Activated CD4-positive, alpha-beta memory T cell treated with anti-CD3 and anti-CD28 coated beads for 36 hours (primary cell): ENCODE results near the gene PUSL1. TPM values are rescaled to one million over a fixed set of nuclear protein-coding genes. Genes with fewer than 3 reads are reported as not detected.

Source experiments
- CTCF ChIA-PET: fragments of 350-600 bp; sonication (Branson Sonifier 250); formaldehyde crosslinking; loops from one replicate; lab custom pipeline; 2021; ENCODE audit warnings: antibody characterized with exemption, inconsistent platforms; lab: Charles Lee
- POLR2A ChIA-PET: fragments of 350-600 bp; sonication (Branson Sonifier 250); formaldehyde crosslinking; loops from one replicate; lab custom pipeline; 2021; ENCODE audit warnings: antibody characterized with exemption; lab: Charles Lee
- DNase-seq: peaks from one replicate; pipeline ENCODE4 v3.0.0-alpha.2; 2020
- H3K27ac Mint-ChIP-seq: one replicate; pipeline ENCODE4 v1.8.0; 2021; ENCODE audit warnings: mixed read lengths
- H3K27me3 Mint-ChIP-seq: one replicate; pipeline ENCODE4 v1.8.0; 2021; ENCODE audit warnings: mixed read lengths
- H3K36me3 Mint-ChIP-seq: one replicate; pipeline ENCODE4 v1.8.0; 2021; ENCODE audit warnings: mixed read lengths
- H3K4me1 Mint-ChIP-seq: one replicate; pipeline ENCODE4 v1.8.0; 2021; ENCODE audit warnings: low read depth, mixed read lengths
- H3K4me3 Mint-ChIP-seq: one replicate; pipeline ENCODE4 v1.8.0; 2021; ENCODE audit warnings: mild to moderate bottlenecking, mixed read lengths
- H3K9me3 Mint-ChIP-seq: one replicate; pipeline ENCODE4 v1.8.0; 2021; ENCODE audit warnings: mixed read lengths
- intact Hi-C: fragments of 100-400 bp; cut with micrococcal nuclease; formaldehyde crosslinking; loops from one replicate; pipeline ENCODE4 v1.15.1; 2023
- total RNA-seq, 2 experiments: library from RNA; stranded (reverse); gene quantifications; one replicate each; pipeline ENCODE4 v1.2.3, GENCODE V29; 2021

Gene PUSL1
- total RNA-seq, 2 experiments from 2014 or later, result 19.7 to 23.1 TPM

DNA sequence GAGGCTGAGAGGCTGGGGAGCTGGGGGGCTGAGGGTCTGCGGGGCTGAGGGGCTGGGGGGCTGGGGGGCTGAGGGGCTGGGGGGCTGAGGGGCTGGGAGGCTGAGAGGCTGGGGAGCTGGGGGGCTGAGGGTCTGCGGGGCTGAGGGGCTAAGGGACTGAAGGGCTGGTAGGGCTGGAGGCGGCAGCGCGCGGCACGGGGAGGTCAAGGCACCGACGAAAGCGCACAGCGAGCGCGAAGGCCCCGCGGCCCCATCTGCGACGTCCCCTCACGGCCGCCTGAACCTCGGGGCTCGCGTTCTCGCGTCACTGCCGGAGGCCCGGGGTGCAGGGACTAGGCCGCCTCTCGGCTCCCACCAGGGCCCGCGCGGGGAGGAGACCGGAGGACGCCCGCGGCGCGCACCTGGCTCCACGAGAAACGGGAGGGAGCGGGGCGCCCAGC lies 15.7 kb downstream of the PUSL1 start:
- ChIA-PET CTCF (interaction anchor here (1.0 kb wide), 1 partner anchor 47 kb away, joined by 4 read pairs; no protein-coding TSS in a partner anchor), POLR2A (no interaction called here)
- Mint-ChIP-seq H3K4me3 (peak overlapping the region; percentile 86), H3K36me3 (peaks cover 9% of the 10 kb centered on the region), H3K4me1 (peaks cover 31% of the 10 kb centered on the region), H3K27ac (peak overlapping the region; percentile 81), H3K27me3 (no peaks in the 10 kb centered on the region), H3K9me3 (no peaks in the 10 kb centered on the region)
- DNase-seq, result no peak
- intact Hi-C loops, result no loop called here

DNA sequence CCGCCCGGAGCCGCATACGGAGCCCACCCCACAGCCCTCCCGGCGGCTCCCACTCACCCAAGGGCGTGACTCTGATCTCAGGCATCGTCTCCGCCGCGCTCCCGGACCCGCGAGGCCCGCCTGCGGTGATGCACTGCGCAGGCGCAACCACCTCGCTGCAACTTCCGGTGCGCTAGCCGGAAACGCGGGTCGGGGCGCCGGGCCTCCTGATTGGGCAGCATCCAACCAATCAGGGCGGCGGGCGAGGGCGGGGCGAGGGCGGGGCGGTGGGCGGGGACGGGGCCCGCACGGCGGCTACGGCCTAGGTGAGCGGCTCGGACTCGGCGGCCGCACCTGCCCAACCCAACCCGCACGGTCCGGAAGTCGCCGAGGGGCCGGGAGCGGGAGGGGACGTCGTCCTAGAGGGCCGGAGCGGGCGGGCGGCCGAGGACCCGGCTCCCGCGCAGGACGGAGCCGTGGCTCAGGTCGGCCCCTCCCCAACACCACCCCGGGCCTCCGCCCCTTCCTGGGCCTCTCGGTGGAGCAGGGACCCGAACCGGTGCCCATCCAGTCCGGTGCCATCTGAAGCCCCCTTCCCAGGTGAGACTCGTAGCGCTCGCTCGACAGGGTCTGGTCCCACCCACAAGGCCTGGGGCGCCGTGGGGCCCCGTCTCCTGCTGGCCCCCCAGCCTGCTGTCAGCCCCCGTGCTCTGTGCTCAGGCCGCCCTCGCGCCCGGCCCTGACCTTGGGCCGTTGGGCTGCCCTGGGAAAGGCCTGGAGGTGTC lies 16.3 kb downstream of the PUSL1 start, which contains the start of the genes CPTP and INTS11:
Gene CPTP (plus strand): TSS at position 279 of the 764 bp plus-strand sequence. CDS start 2,109 bp downstream, outside the sequence.
Gene INTS11 (minus strand): TSS at position 137 of the 764 bp plus-strand sequence. CDS start 52 bp downstream, at position 85.
- Mint-ChIP-seq H3K4me1 (peaks cover 31% of the 10 kb centered on the region), H3K4me3 (peak within 1 kb of the TSS; percentile 86), H3K9me3 (no peaks in the 10 kb centered on the region), H3K27ac (peak within 1 kb of the TSS; percentile 81), H3K27me3 (no peaks in the 10 kb centered on the region), H3K36me3 (peaks cover 5% of the 10 kb centered on the region)
- ChIA-PET CTCF (interaction anchor here (1.1 to 1.5 kb wide), 2 partner anchors 24 to 47 kb away, joined by 5 read pairs; no protein-coding TSS in a partner anchor), POLR2A (interaction anchor here (0.7 kb wide), 1 partner anchor 50 kb away, joined by 3 read pairs; the partner anchor contains the start of gene AURKAIP1)
- intact Hi-C loops, result no loop called here
- DNase-seq, result peak; percentile 97

DNA sequence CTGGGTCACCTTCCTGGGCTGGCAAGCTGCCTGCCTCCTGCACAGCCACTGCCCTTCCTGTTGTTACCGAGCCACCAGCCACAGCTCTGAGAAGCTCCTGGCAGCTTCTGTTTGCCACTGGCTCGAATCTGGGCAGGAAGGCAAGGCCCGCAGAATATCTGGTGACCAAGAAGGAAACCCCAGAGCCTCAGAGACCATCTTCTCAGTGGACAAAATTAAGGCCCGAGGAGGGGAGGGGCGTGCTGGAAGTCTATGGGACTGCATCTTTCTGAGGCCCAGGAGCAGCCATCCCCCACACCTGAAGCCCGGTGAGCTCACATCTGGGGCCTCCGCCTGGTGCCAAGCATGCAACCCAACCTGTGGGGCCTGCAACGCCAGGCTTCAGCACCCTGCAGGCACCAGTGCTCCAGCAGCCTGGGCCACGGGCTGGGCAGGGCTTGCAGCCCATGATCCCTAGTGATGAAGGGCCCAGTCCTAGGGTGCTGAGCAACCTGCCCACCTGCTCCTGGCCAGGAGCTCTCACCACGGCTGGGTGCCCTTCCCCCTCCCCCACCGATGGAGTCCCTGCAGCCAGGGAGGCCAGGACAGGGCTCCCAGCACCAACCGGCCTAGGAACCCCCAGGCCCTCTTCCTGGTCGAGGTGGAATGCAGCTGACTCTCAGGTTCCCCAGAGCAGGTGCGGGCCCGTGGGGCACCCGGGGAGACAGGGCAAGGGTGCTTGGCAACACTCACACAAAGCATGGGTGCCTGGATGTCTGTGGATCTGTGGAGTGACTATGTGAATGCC lies 17.1 kb downstream of the PUSL1 start:
- H3K36me3 Mint-ChIP-seq, result peaks cover 1% of the 10 kb centered on the region
- no peaks in the 10 kb centered on the region for H3K9me3 Mint-ChIP-seq
- peak overlapping the region; percentile 62 for H3K27ac Mint-ChIP-seq
- CTCF ChIA-PET, result interaction anchor here (1.1 to 1.5 kb wide), 2 partner anchors 23 to 46 kb away, joined by 5 read pairs; no protein-coding TSS in a partner anchor
- no peak for DNase-seq
- peaks cover 28% of the 10 kb centered on the region for H3K4me1 Mint-ChIP-seq
- no peaks in the 10 kb centered on the region for H3K27me3 Mint-ChIP-seq
- peak overlapping the region; percentile 65 for H3K4me3 Mint-ChIP-seq
- intact Hi-C loops, result no loop called here
- POLR2A ChIA-PET, result interaction anchor here (0.7 kb wide), 1 partner anchor 50 kb away, joined by 3 read pairs; the partner anchor contains the start of gene AURKAIP1

DNA sequence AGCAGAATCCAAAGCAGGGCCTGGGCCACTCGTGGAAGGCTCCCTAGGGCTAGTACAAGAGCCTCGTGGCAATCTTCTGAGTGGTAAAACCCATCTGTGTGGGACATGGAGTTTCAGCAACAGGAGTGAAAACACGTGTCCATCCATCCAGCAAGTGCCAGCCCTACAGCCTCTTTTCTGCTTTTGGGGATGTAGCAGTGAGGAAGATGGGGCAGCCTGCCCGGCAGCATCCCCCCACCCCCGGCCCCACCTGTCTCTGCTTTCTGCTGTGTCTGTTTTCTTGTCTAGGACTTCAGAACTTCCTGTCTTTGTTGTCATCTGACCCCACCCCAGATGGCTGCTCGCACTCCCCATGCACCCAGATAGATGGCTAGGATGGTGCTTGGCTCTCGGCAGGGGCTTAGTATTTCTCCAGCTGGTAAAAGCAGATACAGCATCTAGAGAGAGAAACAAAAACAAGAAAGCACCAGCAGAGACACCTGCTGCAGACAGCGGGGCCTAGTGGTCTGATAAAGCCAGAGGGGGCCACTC lies 17.7 kb downstream of the PUSL1 start:
- no peak for DNase-seq
- Mint-ChIP-seq H3K4me3 (peak overlapping the region; percentile 65), H3K9me3 (no peaks in the 10 kb centered on the region), H3K4me1 (peaks cover 28% of the 10 kb centered on the region), H3K27ac (peak overlapping the region; percentile 42), H3K27me3 (no peaks in the 10 kb centered on the region), H3K36me3 (peaks cover 1% of the 10 kb centered on the region)
- intact Hi-C loops, result no loop called here
- ChIA-PET POLR2A (no interaction called here), CTCF (interaction anchor here (1.5 kb wide), 1 partner anchor 46 kb away, joined by 5 read pairs; no protein-coding TSS in a partner anchor)

DNA sequence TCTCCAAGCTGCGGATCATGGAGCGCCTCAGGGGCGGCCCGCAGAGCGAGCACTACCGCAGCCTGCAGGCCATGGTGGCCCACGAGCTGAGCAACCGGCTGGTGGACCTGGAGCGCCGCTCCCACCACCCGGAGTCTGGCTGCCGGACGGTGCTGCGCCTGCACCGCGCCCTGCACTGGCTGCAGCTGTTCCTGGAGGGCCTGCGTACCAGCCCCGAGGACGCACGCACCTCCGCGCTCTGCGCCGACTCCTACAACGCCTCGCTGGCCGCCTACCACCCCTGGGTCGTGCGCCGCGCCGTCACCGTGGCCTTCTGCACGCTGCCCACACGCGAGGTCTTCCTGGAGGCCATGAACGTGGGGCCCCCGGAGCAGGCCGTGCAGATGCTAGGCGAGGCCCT lies 18.9 kb downstream of the PUSL1 start:
- ChIA-PET CTCF (no interaction called here), POLR2A (no interaction called here)
- intact Hi-C loops, result no loop called here

DNA sequence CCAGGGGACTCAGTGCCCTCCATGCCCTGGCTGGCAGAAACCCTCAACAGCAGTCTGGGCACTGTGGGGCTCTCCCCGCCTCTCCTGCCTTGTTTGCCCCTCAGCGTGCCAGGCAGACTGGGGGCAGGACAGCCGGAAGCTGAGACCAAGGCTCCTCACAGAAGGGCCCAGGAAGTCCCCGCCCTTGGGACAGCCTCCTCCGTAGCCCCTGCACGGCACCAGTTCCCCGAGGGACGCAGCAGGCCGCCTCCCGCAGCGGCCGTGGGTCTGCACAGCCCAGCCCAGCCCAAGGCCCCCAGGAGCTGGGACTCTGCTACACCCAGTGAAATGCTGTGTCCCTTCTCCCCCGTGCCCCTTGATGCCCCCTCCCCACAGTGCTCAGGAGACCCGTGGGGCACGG lies 19.9 kb downstream of the PUSL1 start:
- CTCF ChIA-PET, result no interaction called here
- Mint-ChIP-seq H3K4me3 (no peak overlapping the region), H3K27ac (no peak overlapping the region), H3K9me3 (no peaks in the 10 kb centered on the region), H3K27me3 (no peaks in the 10 kb centered on the region), H3K4me1 (peaks cover 14% of the 10 kb centered on the region), H3K36me3 (peaks cover 1% of the 10 kb centered on the region)
- intact Hi-C loops, result no loop called here
- no peak for DNase-seq
- POLR2A ChIA-PET, result no interaction called here

More for the DNA sequence above, 18.9 kb downstream of the PUSL1 start:
- Mint-ChIP-seq H3K27me3 (no peaks in the 10 kb centered on the region), H3K4me3 (no peak overlapping the region), H3K9me3 (no peaks in the 10 kb centered on the region), H3K36me3 (peaks cover 1% of the 10 kb centered on the region), H3K4me1 (peaks cover 20% of the 10 kb centered on the region), H3K27ac (no peak overlapping the region)
- DNase-seq, result no peak

DNA sequence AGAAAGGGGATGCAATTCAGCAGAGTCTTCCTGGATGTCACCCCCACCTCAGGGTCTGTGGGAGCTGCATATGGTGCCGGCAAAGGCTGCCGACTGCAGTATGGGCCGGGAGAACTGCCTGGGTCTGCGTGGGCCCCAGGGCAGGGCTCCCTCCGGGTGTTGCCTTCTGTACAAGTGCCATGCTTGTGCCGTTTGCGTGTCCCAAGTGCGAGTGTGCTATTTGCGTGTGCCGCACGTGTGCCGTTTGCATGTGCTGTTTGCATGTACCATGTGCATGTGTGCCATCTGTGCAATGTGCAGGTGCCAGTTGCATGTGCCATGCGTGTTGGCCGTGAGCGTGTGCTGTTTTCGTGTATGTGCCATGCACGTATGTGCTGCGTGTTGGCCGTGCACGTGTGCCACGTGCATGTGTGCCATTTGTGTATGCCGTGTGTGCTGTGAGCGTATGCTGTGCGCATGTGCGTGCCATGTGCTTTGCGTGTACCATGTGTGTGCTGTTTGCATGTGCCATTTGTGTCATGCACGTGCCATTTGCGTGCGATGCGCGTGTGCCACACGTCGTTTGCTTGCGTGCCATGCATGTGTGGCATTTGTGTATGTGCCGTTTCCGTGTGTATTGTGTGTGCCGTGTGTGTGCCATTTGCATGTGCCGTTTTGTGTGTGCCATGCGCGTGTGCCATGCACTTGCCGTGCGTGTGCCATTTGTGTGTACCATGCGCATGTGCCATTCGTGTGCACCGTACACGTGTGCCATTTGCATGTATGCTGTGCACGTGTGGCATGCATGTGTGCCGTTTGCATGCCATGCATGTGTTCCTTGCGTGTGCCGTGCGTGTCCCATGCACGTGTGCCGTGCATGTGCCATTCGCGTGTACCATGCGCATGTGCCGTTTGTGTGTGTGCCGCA lies 21.2 kb downstream of the PUSL1 start:
- Mint-ChIP-seq H3K9me3 (no peaks in the 10 kb centered on the region), H3K27me3 (no peaks in the 10 kb centered on the region), H3K27ac (no peak overlapping the region)

DNA sequence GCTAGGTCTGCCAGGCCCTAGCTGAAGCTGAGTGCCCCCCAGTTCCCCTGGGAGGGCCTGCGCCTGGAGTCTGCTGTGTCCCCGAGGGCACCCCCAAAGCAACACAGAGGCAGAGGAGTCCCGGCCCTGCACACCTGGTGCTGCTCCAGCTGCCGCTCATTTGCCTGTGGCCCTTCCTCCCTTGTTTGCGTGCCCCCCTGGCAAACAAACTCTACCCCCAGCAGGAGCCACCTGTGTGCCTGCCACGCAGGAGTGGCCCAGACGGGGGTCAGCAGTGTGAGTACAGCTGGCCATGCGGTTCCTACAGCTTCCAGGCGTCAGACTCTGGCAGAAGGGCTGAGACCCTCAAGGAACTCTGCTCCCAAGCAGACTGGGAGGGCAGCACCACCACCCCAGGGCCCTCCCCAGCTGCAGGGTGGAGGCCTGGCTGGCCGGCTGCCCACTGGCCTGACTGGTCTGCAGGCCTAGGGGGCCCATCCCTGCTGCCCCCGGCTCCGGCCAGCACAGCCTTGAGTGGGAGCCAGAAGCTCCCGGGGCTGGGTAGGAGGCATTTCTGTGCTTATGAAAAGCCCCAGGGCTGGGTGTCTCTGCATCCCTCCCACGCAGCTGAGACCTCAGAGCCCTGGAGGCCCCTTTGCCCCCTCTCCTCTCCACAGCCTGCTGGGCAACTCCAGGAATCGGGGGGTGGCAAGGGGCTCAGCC lies 22.1 kb downstream of the PUSL1 start:
- DNase-seq, result no peak
- CTCF ChIA-PET, result no interaction called here
- H3K27me3 Mint-ChIP-seq, result no peaks in the 10 kb centered on the region
- no peak overlapping the region for H3K27ac Mint-ChIP-seq
- no peaks in the 10 kb centered on the region for H3K9me3 Mint-ChIP-seq
- H3K4me3 Mint-ChIP-seq, result no peak overlapping the region
- POLR2A ChIA-PET, result interaction anchor here (0.9 kb wide), 1 partner anchor 19 kb away, joined by 3 read pairs; no protein-coding TSS in a partner anchor
- intact Hi-C loops, result no loop called here
- peaks cover 8% of the 10 kb centered on the region for H3K4me1 Mint-ChIP-seq
- H3K36me3 Mint-ChIP-seq, result no peaks in the 10 kb centered on the region

More for the DNA sequence above, 21.2 kb downstream of the PUSL1 start:
- no peak for DNase-seq
- CTCF ChIA-PET, result no interaction called here
- Mint-ChIP-seq H3K4me3 (no peak overlapping the region), H3K36me3 (no peaks in the 10 kb centered on the region), H3K4me1 (peaks cover 8% of the 10 kb centered on the region)
- POLR2A ChIA-PET, result no interaction called here
- intact Hi-C loops, result no loop called here

DNA sequence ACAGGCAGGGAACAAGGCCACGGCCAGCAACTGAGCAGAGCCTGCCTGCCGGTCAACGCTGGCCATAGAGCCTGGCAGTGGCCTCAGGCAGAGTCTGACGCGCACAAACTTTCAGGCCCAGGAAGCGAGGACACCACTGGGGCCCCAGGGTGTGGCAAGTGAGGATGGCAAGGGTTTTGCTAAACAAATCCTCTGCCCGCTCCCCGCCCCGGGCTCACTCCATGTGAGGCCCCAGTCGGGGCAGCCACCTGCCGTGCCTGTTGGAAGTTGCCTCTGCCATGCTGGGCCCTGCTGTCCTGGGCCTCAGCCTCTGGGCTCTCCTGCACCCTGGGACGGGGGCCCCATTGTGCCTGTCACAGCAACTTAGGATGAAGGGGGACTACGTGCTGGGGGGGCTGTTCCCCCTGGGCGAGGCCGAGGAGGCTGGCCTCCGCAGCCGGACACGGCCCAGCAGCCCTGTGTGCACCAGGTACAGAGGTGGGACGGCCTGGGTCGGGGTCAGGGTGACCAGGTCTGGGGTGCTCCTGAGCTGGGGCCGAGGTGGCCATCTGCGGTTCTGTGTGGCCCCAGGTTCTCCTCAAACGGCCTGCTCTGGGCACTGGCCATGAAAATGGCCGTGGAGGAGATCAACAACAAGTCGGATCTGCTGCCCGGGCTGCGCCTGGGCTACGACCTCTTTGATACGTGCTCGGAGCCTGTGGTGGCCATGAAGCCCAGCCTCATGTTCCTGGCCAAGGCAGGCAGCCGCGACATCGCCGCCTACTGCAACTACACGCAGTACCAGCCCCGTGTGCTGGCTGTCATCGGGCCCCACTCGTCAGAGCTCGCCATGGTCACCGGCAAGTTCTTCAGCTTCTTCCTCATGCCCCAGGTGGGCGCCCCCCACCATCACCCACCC lies 22.9 kb downstream of the PUSL1 start, which contains the start of gene TAS1R3:
Gene TAS1R3 (plus strand): TSS at position 213 of the 898 bp plus-strand sequence. CDS start 66 bp downstream, at position 279.
- peaks cover under 1% of the 10 kb centered on the region for H3K4me1 Mint-ChIP-seq
- POLR2A ChIA-PET, result interaction anchor here (0.9 to 1.9 kb wide), 2 partner anchors 12 to 20 kb away, joined by 3 to 4 read pairs; no protein-coding TSS in a partner anchor
- H3K27ac Mint-ChIP-seq, result no peak within 1 kb of the TSS
- DNase-seq, result no peak
- CTCF ChIA-PET, result no interaction called here
- H3K36me3 Mint-ChIP-seq, result no peaks in the 10 kb centered on the region
- no peaks in the 10 kb centered on the region for H3K27me3 Mint-ChIP-seq
- intact Hi-C loops, result no loop called here
- no peaks in the 10 kb centered on the region for H3K9me3 Mint-ChIP-seq
- H3K4me3 Mint-ChIP-seq, result no peak within 1 kb of the TSS
